Calu3 (cell line): ENCODE measurements around the gene MAP2K6. TPM values are rescaled to one million over a fixed set of nuclear protein-coding genes. Genes with fewer than 3 reads are reported as not detected.

Experiments
- BruUV-seq: library from RNA; stranded (reverse); fragments of 400-500 nt; replicated peaks from 2 replicates; lab custom pipeline; 2021; lab: Mats Ljungman, UMichigan
- CTCF ChIA-PET: fragments of 300-600 bp; sonication (Branson Sonifier 250); formaldehyde crosslinking; loops from one replicate; lab custom pipeline; 2022; ENCODE audit warnings: antibody characterized with exemption; lab: Charles Lee
- DNase-seq: peaks from one replicate; pipeline ENCODE4 v3.0.0; 2022
- H3K27ac Mint-ChIP-seq: one replicate; pipeline ENCODE4 v1.8.0; 2022; ENCODE audit warnings: mixed read lengths; ENCODE audit not compliant: unreplicated experiment
- H3K27me3 Mint-ChIP-seq: one replicate; pipeline ENCODE4 v1.8.0; 2022; ENCODE audit warnings: mixed read lengths; ENCODE audit not compliant: unreplicated experiment
- H3K36me3 Mint-ChIP-seq: one replicate; pipeline ENCODE4 v1.8.0; 2022; ENCODE audit warnings: mild to moderate bottlenecking, moderate library complexity, mixed read lengths; ENCODE audit not compliant: insufficient read depth, unreplicated experiment
- H3K4me1 Mint-ChIP-seq: one replicate; pipeline ENCODE4 v1.8.0; 2022; ENCODE audit warnings: mild to moderate bottlenecking, low read depth, mixed read lengths; ENCODE audit not compliant: unreplicated experiment
- H3K4me3 Mint-ChIP-seq: one replicate; pipeline ENCODE4 v1.8.0; 2022; ENCODE audit warnings: mild to moderate bottlenecking, low read depth, moderate library complexity, mixed read lengths; ENCODE audit not compliant: unreplicated experiment
- H3K9me3 Mint-ChIP-seq: one replicate; pipeline ENCODE4 v1.8.0; 2022; ENCODE audit warnings: low read depth, mixed read lengths; ENCODE audit not compliant: unreplicated experiment
- CTCF ChIP-seq: fragments of 200-600 bp; IDR thresholded peaks from one replicate; pipeline ENCODE4 v1.8.0; 2022; ENCODE audit warnings: antibody characterized with exemption; ENCODE audit not compliant: unreplicated experiment
- intact Hi-C: fragments of 100-400 bp; cut with micrococcal nuclease; formaldehyde crosslinking; loops from one replicate; pipeline ENCODE4 v1.10.0; 2022; ENCODE audit not compliant: unreplicated experiment
- total RNA-seq: library from RNA; stranded (reverse); gene quantifications from 2 replicates; pipeline ENCODE4 v1.2.3, GENCODE V29; 2022

The MAP2K6 gene
- total RNA-seq, 1 experiment from 2014 or later = 13.0 TPM

- Mint-ChIP-seq H3K9me3 (no peaks in the 10 kb centered on the region), H3K36me3 (no peaks in the 10 kb centered on the region), H3K4me3 (no peak overlapping the region), H3K27ac (no peak overlapping the region), H3K4me1 (peaks cover 8% of the 10 kb centered on the region), H3K27me3 (no peaks in the 10 kb centered on the region)
- TF ChIP-seq CTCF = no peak
- intact Hi-C loops = no loop called here
- DNase-seq = no peak
- BruUV-seq = no TSS peak
- CTCF ChIA-PET = no interaction called here
Measured at GRCh38 chr17:69492410-69493071, 78.0 kb downstream of the MAP2K6 start.

- Mint-ChIP-seq H3K4me3 (no peak overlapping the region), H3K4me1 (peaks cover 24% of the 10 kb centered on the region), H3K27ac (no peak overlapping the region), H3K9me3 (no peaks in the 10 kb centered on the region), H3K36me3 (no peaks in the 10 kb centered on the region), H3K27me3 (no peaks in the 10 kb centered on the region)
- BruUV-seq = no TSS peak
- DNase-seq = no peak
- CTCF ChIA-PET = no interaction called here
- no peak for TF ChIP-seq CTCF
- intact Hi-C loops = no loop called here
Measured at GRCh38 chr17:69495787-69496186, 81.3 kb downstream of the MAP2K6 start.

- no peak for DNase-seq
- H3K36me3 Mint-ChIP-seq = peaks cover 7% of the 10 kb centered on the region
- TF ChIP-seq CTCF = no peak
- H3K4me3 Mint-ChIP-seq = no peak overlapping the region
- H3K4me1 Mint-ChIP-seq = peaks cover 37% of the 10 kb centered on the region
- no peaks in the 10 kb centered on the region for H3K27me3 Mint-ChIP-seq
- intact Hi-C loops = no loop called here
- H3K27ac Mint-ChIP-seq = no peak overlapping the region
- CTCF ChIA-PET = no interaction called here
- no peaks in the 10 kb centered on the region for H3K9me3 Mint-ChIP-seq
- no TSS peak for BruUV-seq
Measured at GRCh38 chr17:69497161-69497560, 82.7 kb downstream of the MAP2K6 start.

- Mint-ChIP-seq H3K27me3 (no peaks in the 10 kb centered on the region), H3K36me3 (peaks cover 11% of the 10 kb centered on the region), H3K4me1 (peaks cover 41% of the 10 kb centered on the region), H3K9me3 (no peaks in the 10 kb centered on the region), H3K4me3 (no peak overlapping the region), H3K27ac (peak overlapping the region; percentile 58)
- BruUV-seq = no TSS peak
- intact Hi-C loops = no loop called here
- no peak for TF ChIP-seq CTCF
- CTCF ChIA-PET = no interaction called here
- no peak for DNase-seq
Measured at GRCh38 chr17:69499318-69499717, 84.8 kb downstream of the MAP2K6 start.
